WTC11 (cell line): ENCODE data around the gene EFNA5. TPM values are rescaled to one million over a fixed set of nuclear protein-coding genes. Genes with fewer than 3 reads are reported as not detected.

Experiments used
- ATAC-seq: fragments of 200-7000 bp; cut with Tn5 transposase; 2 replicates; pipeline ENCODE4 v1.10.0; 2021; ENCODE audit warnings: mild to moderate bottlenecking, moderate library complexity
- CTCF ChIA-PET: fragments of 300-600 bp; sonication (Branson Sonifier 250); formaldehyde crosslinking; loops from one replicate; lab custom pipeline; 2021; ENCODE audit warnings: antibody characterized with exemption; lab: Charles Lee
- POLR2A ChIA-PET: fragments of 350-600 bp; sonication (Branson Sonifier 250); formaldehyde crosslinking; loops from one replicate; lab custom pipeline; 2021; ENCODE audit warnings: antibody characterized with exemption; lab: Charles Lee
- DNase-seq: peaks from one replicate; pipeline ENCODE4 v3.0.0; 2021; ENCODE audit warnings: low spot score
- H3K27ac Mint-ChIP-seq: 2 replicates; pipeline ENCODE4 v1.8.0; 2021; ENCODE audit warnings: mixed read lengths
- H3K27me3 Mint-ChIP-seq: 2 replicates; pipeline ENCODE4 v1.8.0; 2021; ENCODE audit warnings: low read depth, mild to moderate bottlenecking, moderate library complexity, mixed read lengths
- H3K36me3 Mint-ChIP-seq: 2 replicates; pipeline ENCODE4 v1.8.0; 2021; ENCODE audit warnings: mixed read lengths
- H3K4me1 Mint-ChIP-seq: 2 replicates; pipeline ENCODE4 v1.8.0; 2022; ENCODE audit warnings: mixed read lengths
- H3K4me3 Mint-ChIP-seq: 2 replicates; pipeline ENCODE4 v1.8.0; 2021; ENCODE audit warnings: mild to moderate bottlenecking, moderate library complexity, mixed read lengths
- H3K9me3 Mint-ChIP-seq: 2 replicates; pipeline ENCODE4 v1.8.0; 2021; ENCODE audit warnings: mixed read lengths
- ATF6 ChIP-seq: sonication (generic); formaldehyde crosslinking; IDR thresholded peaks from 2 replicates; pipeline ENCODE4 v1.8.1; 2023; ENCODE audit warnings: mild to moderate bottlenecking, missing genetic modification reagents
- CBFB ChIP-seq: sonication (generic); formaldehyde crosslinking; IDR thresholded peaks from 2 replicates; pipeline ENCODE4 v1.8.1; 2022; ENCODE audit warnings: mild to moderate bottlenecking, low read depth, missing genetic modification reagents
- CREM ChIP-seq: sonication (generic); formaldehyde crosslinking; IDR thresholded peaks from 2 replicates; pipeline ENCODE4 v1.8.1; 2022; ENCODE audit warnings: mild to moderate bottlenecking, missing genetic modification reagents, moderate library complexity
- CTCF ChIP-seq: fragments of 200-600 bp; IDR thresholded peaks from 2 replicates; pipeline ENCODE4 v1.8.0; 2022; ENCODE audit warnings: antibody characterized with exemption
- E2F4 ChIP-seq: sonication (generic); formaldehyde crosslinking; IDR thresholded peaks from 2 replicates; pipeline ENCODE4 v1.8.1; 2022; ENCODE audit warnings: low read depth, mild to moderate bottlenecking, moderate library complexity, missing genetic modification reagents, borderline replicate concordance
- ESRRA ChIP-seq: sonication (generic); formaldehyde crosslinking; IDR thresholded peaks from 2 replicates; pipeline ENCODE4 v1.8.1; 2022; ENCODE audit warnings: mild to moderate bottlenecking, missing genetic modification reagents, borderline replicate concordance
- FOXJ3 ChIP-seq: sonication (generic); formaldehyde crosslinking; IDR thresholded peaks from 2 replicates; pipeline ENCODE4 v1.9.0; 2021; ENCODE audit warnings: missing genetic modification reagents, mild to moderate bottlenecking, borderline replicate concordance
- IRF2 ChIP-seq: sonication (generic); formaldehyde crosslinking; IDR thresholded peaks from 2 replicates; pipeline ENCODE4 v1.8.0; 2022; ENCODE audit warnings: low read depth, missing genetic modification reagents, borderline replicate concordance
- JAZF1 ChIP-seq: fragments of 250-450 bp; sonication (Bioruptor Pico); IDR thresholded peaks from 2 replicates; pipeline ENCODE4 v1.9.0; 2021; ENCODE audit warnings: moderate library complexity, mild to moderate bottlenecking, inconsistent platforms
- KAT7 ChIP-seq: sonication (generic); formaldehyde crosslinking; IDR thresholded peaks from 2 replicates; pipeline ENCODE4 v1.8.1; 2023; ENCODE audit warnings: missing genetic modification reagents, mild to moderate bottlenecking, borderline replicate concordance
- MXD4 ChIP-seq: fragments of 250-450 bp; sonication (Bioruptor Pico); IDR thresholded peaks from 2 replicates; pipeline ENCODE4 v1.8.0; 2021; ENCODE audit warnings: mild to moderate bottlenecking, moderate library complexity, borderline replicate concordance
- RELA ChIP-seq: sonication (generic); formaldehyde crosslinking; IDR thresholded peaks from 2 replicates; pipeline ENCODE4 v1.8.1; 2022; ENCODE audit warnings: missing genetic modification reagents, mild to moderate bottlenecking, borderline replicate concordance
- USF1 ChIP-seq: sonication (generic); formaldehyde crosslinking; IDR thresholded peaks from 2 replicates; pipeline ENCODE4 v1.8.0; 2022; ENCODE audit warnings: mild to moderate bottlenecking, missing genetic modification reagents
- ZBTB21 ChIP-seq: sonication (generic); formaldehyde crosslinking; IDR thresholded peaks from 2 replicates; pipeline ENCODE4 v1.8.1; 2023; ENCODE audit warnings: mild to moderate bottlenecking, missing genetic modification reagents, borderline replicate concordance
- ZNF121 ChIP-seq: sonication (generic); formaldehyde crosslinking; IDR thresholded peaks from 2 replicates; pipeline ENCODE4 v1.8.0; 2023; ENCODE audit warnings: missing genetic modification reagents
- ZNF138 ChIP-seq: sonication (generic); formaldehyde crosslinking; conservative IDR thresholded peaks from 2 replicates; pipeline ENCODE4 v1.8.1; 2022; ENCODE audit warnings: mild to moderate bottlenecking, moderate library complexity, missing genetic modification reagents
- ZNF281 ChIP-seq: sonication (generic); formaldehyde crosslinking; IDR thresholded peaks from 2 replicates; pipeline ENCODE4 v1.8.0; 2023; ENCODE audit warnings: mild to moderate bottlenecking, missing genetic modification reagents
- ZNF317 ChIP-seq: sonication (generic); formaldehyde crosslinking; IDR thresholded peaks from 2 replicates; pipeline ENCODE4 v1.8.1; 2023; ENCODE audit warnings: low read depth, mild to moderate bottlenecking, moderate library complexity, missing genetic modification reagents, borderline replicate concordance
- ZNF423 ChIP-seq: fragments of 250-450 bp; sonication (Bioruptor Pico); IDR thresholded peaks from 2 replicates; pipeline ENCODE4 v2.1.2; 2022; ENCODE audit warnings: mild to moderate bottlenecking, moderate library complexity
- total RNA-seq: library from RNA; stranded (reverse); gene quantifications from 3 replicates; pipeline ENCODE4 v1.2.3, GENCODE V29; 2021
- TF ChIP-seq, protein P1 (sequence below): sonication (generic); formaldehyde crosslinking; IDR thresholded peaks from 2 replicates; pipeline ENCODE4 v1.8.1; 2023; ENCODE audit warnings: mild to moderate bottlenecking, missing genetic modification reagents, moderate library complexity
- TF ChIP-seq, protein P2 (sequence below): sonication (generic); formaldehyde crosslinking; conservative IDR thresholded peaks from 2 replicates; pipeline ENCODE4 v1.8.1; 2022; ENCODE audit warnings: mild to moderate bottlenecking, missing genetic modification reagents
- TF ChIP-seq, protein P3 (sequence below): fragments of 250-450 bp; sonication (Bioruptor Pico); IDR thresholded peaks from 2 replicates; pipeline ENCODE4 v1.8.0; 2021; ENCODE audit warnings: mild to moderate bottlenecking

Gene EFNA5
- total RNA-seq, 1 experiment from 2014 or later, result 17.4 TPM

- TF ChIP-seq ZBTB21 (CRISPR knock-in tag) (no peak), KAT7 (CRISPR knock-in tag) (no peak), ESRRA (CRISPR knock-in tag) (no peak), USF1 (CRISPR knock-in tag) (no peak), IRF2 (CRISPR knock-in tag) (no peak), RELA (CRISPR knock-in tag) (no peak), ZNF138 (CRISPR knock-in tag) (no peak), ATF6 (CRISPR knock-in tag) (no peak)
These were observed 63.5 kb downstream of the EFNA5 start (continued) for GRCh38 chr5:107607196-107607595.

- H3K27me3 Mint-ChIP-seq, result no peaks in the 10 kb centered on the region
- H3K4me1 Mint-ChIP-seq, result peaks cover 55% of the 10 kb centered on the region
- POLR2A ChIA-PET, result interaction anchor here (0.6 kb wide), 1 partner anchor 38 kb away, joined by 3 read pairs; no protein-coding TSS in a partner anchor
- CTCF ChIA-PET, result interaction anchor here (1.8 kb wide), 1 partner anchor 33 kb away, joined by 6 read pairs; no protein-coding TSS in a partner anchor
- no peaks in the 10 kb centered on the region for H3K36me3 Mint-ChIP-seq
- ATAC-seq (no peak), DNase-seq (no peak)
- no peaks in the 10 kb centered on the region for H3K9me3 Mint-ChIP-seq
- H3K4me3 Mint-ChIP-seq, result no peak overlapping the region
- TF ChIP-seq FOXJ3 (CRISPR knock-in tag), result no peak
- TF ChIP-seq, protein P1, sequence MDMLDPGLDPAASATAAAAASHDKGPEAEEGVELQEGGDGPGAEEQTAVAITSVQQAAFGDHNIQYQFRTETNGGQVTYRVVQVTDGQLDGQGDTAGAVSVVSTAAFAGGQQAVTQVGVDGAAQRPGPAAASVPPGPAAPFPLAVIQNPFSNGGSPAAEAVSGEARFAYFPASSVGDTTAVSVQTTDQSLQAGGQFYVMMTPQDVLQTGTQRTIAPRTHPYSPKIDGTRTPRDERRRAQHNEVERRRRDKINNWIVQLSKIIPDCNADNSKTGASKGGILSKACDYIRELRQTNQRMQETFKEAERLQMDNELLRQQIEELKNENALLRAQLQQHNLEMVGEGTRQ (CRISPR knock-in tag), result no peak
- TF ChIP-seq ZNF423 (CRISPR knock-in tag), result no peak
- no peak for TF ChIP-seq ATF6 (CRISPR knock-in tag)
- no peak for TF ChIP-seq ZNF281 (CRISPR knock-in tag)
- TF ChIP-seq E2F4 (CRISPR knock-in tag), result no peak
- no peak for TF ChIP-seq CTCF
- no peak for TF ChIP-seq MXD4 (CRISPR knock-in tag)
- TF ChIP-seq ZNF121 (CRISPR knock-in tag), result no peak
- TF ChIP-seq, protein P2, sequence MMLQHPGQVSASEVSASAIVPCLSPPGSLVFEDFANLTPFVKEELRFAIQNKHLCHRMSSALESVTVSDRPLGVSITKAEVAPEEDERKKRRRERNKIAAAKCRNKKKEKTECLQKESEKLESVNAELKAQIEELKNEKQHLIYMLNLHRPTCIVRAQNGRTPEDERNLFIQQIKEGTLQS (CRISPR knock-in tag), result no peak
- TF ChIP-seq ZNF317 (CRISPR knock-in tag), result no peak
- TF ChIP-seq JAZF1, result no peak
- TF ChIP-seq, protein P3, sequence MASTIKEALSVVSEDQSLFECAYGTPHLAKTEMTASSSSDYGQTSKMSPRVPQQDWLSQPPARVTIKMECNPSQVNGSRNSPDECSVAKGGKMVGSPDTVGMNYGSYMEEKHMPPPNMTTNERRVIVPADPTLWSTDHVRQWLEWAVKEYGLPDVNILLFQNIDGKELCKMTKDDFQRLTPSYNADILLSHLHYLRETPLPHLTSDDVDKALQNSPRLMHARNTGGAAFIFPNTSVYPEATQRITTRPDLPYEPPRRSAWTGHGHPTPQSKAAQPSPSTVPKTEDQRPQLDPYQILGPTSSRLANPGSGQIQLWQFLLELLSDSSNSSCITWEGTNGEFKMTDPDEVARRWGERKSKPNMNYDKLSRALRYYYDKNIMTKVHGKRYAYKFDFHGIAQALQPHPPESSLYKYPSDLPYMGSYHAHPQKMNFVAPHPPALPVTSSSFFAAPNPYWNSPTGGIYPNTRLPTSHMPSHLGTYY (CRISPR knock-in tag), result no peak
- no peak for TF ChIP-seq ZNF138 (CRISPR knock-in tag)
- no peak for TF ChIP-seq ESRRA (CRISPR knock-in tag)
- TF ChIP-seq CREM, result no peak
- TF ChIP-seq CBFB, result no peak
- TF ChIP-seq, all 79 proteins: peak for 0
- H3K27ac Mint-ChIP-seq, result no peak overlapping the region
These were observed 65.1 kb downstream of the EFNA5 start for GRCh38 chr5:107605596-107606125.
